Mammary epithelial cell (primary cell): ENCODE results near the gene PTPN23.

Experiments
- CTCF ChIP-seq, 2 donors: IDR thresholded peaks in 1 of 2; conservative IDR thresholded peaks in 1 of 2; 2 replicates each; pipeline ENCODE4 v1.5.1; 2011 to 2012; ENCODE audit warnings: inconsistent platforms in 2 of 2, low read length in 2 of 2, mild to moderate bottlenecking in 2 of 2, control low read depth in 1 of 2, low read depth in 1 of 2; ENCODE audit not compliant: insufficient read depth in 1 of 2; ENCODE audit errors: extremely low read depth in 1 of 2
- EZH2 ChIP-seq: IDR thresholded peaks from 2 replicates; pipeline ENCODE4 v1.6.1; 2012; ENCODE audit warnings: low read length, inconsistent platforms, borderline replicate concordance

DNA sequence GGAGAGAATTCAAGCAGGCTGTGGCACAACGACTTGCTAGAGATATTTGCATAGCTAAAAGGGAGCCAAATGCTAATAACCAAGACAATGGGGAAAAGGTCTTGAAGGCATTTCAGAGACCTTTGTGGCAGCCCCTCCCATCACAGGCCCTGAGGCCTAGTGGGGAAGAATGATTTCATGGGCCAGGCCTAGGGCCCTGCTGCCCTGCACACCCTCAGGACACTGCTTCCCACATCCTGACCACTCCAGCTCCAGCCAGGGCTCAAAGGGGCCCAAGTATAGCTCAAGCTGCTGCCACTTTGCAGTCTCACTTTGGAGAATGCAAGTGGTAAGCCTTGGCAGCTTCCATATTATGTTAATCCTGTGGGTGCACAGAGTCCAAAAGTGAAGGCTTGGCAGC, 21.5 kb upstream of the PTPN23 start:
- no peak for TF ChIP-seq CTCF (conservative IDR thresholded peaks at IDR 0.05 in 1 of 2, IDR thresholded peaks at IDR 0.05 in 1 of 2; ENCODE audit: extremely low read depth in 1 of 2, insufficient read depth in 1 of 2, low read depth in 1 of 2, low read length in 2 of 2)
- no peak for TF ChIP-seq EZH2
